ENCODE measurements around the gene ANKRD37.

ANKRD37 gene

DNA sequence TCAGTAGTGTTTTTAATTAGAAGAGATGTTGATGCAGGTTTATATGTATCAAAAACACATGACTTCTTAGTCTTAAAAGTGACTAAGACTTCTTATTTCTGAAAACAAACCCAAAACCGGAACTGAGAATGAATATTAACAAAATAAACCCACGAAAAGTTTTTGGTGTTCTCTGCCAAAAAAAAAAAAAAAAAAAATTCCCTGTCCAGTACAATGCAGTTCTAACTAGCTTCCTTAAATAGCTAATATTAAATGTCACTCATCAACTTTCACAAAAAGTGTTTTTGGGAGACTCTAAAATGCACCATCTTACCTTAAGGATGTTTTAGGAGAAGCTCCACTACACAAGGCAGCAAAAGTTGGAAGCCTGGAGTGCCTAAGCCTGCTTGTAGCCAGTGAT lies 2.0 kb downstream of the ANKRD37 start:
- H3K9me3 ChIP-seq (ENCODE audit: insufficient read depth, low read length, severe bottlenecking) = no peaks in the 10 kb centered on the region
- H3K4me1 ChIP-seq (ENCODE audit: insufficient read depth, low read length) = peaks cover 40% of the 10 kb centered on the region
- H4K20me1 ChIP-seq (ENCODE audit: insufficient read depth, low read length) = no peaks in the 10 kb centered on the region
- DNase-seq (no peak), ATAC-seq (ENCODE audit: insufficient read depth, low read depth) (no peak)
- peaks cover 13% of the 10 kb centered on the region; the same call in 1 of the 2 replicates for H3K79me2 ChIP-seq (ENCODE audit: insufficient read depth, low read length)
- TF ChIP-seq, protein P1, sequence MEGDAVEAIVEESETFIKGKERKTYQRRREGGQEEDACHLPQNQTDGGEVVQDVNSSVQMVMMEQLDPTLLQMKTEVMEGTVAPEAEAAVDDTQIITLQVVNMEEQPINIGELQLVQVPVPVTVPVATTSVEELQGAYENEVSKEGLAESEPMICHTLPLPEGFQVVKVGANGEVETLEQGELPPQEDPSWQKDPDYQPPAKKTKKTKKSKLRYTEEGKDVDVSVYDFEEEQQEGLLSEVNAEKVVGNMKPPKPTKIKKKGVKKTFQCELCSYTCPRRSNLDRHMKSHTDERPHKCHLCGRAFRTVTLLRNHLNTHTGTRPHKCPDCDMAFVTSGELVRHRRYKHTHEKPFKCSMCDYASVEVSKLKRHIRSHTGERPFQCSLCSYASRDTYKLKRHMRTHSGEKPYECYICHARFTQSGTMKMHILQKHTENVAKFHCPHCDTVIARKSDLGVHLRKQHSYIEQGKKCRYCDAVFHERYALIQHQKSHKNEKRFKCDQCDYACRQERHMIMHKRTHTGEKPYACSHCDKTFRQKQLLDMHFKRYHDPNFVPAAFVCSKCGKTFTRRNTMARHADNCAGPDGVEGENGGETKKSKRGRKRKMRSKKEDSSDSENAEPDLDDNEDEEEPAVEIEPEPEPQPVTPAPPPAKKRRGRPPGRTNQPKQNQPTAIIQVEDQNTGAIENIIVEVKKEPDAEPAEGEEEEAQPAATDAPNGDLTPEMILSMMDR (IDR thresholded peaks at IDR 0.05; ENCODE audit: borderline replicate concordance, extremely low read depth, low read length, poor library complexity, severe bottlenecking) = no peak
- TF ChIP-seq EZH2 (IDR thresholded peaks at IDR 0.05; ENCODE audit: borderline replicate concordance, low read depth, low read length, severe bottlenecking) = no peak
- no peaks in the 10 kb centered on the region for H3K27me3 ChIP-seq (ENCODE audit: insufficient read depth, low read length, poor library complexity)
- no peak overlapping the region for H3K27ac ChIP-seq (ENCODE audit: low read length)
- no peak overlapping the region for H2AFZ ChIP-seq (ENCODE audit: low read depth, low read length)
- no peak overlapping the region for H3K4me3 ChIP-seq (ENCODE audit: low read depth in 1 of 2, low read length in 2 of 2)
- H3K36me3 ChIP-seq (ENCODE audit: insufficient read depth, low read length) = peaks cover 37% of the 10 kb centered on the region
- H3K4me2 ChIP-seq (ENCODE audit: insufficient read depth, low read length) = peak overlapping the region; percentile 96; the same call in 1 of the 2 replicates
- H3K9ac ChIP-seq (ENCODE audit: low read depth, low read length) = no peak overlapping the region

DNA sequence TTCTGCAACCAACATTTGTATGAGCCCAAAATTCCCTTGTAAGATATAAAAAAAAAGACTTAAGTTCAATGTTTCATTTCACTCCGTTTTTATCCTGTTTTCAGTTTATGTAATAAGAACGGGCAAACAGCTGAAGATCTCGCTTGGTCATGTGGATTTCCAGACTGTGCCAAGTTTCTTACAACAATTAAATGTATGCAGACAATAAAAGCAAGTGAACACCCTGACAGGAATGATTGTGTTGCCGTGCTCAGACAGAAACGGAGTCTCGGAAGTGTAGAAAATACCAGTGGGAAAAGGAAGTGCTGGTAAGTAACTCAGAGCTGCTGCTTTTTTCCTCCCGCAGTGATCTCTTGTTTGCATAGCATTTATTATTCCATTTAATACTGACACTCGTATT lies 2.8 kb downstream of the ANKRD37 start:
- Histone ChIP-seq H3K27ac (ENCODE audit: low read length) (no peak overlapping the region), H3K36me3 (ENCODE audit: insufficient read depth, low read length) (peaks cover 37% of the 10 kb centered on the region), H2AFZ (ENCODE audit: low read depth, low read length) (no peak overlapping the region), H3K9ac (ENCODE audit: low read depth, low read length) (no peak overlapping the region), H3K4me3 (ENCODE audit: low read depth in 1 of 2, low read length in 2 of 2) (no peak overlapping the region), H4K20me1 (ENCODE audit: insufficient read depth, low read length) (no peaks in the 10 kb centered on the region), H3K4me1 (ENCODE audit: insufficient read depth, low read length) (peaks cover 32% of the 10 kb centered on the region), H3K79me2 (ENCODE audit: insufficient read depth, low read length) (peaks cover 11% of the 10 kb centered on the region; the same call in 1 of the 2 replicates), H3K4me2 (ENCODE audit: insufficient read depth, low read length) (no peak overlapping the region), H3K27me3 (ENCODE audit: insufficient read depth, low read length, poor library complexity) (no peaks in the 10 kb centered on the region), H3K9me3 (ENCODE audit: insufficient read depth, low read length, severe bottlenecking) (no peaks in the 10 kb centered on the region)
- TF ChIP-seq EZH2 (IDR thresholded peaks at IDR 0.05; ENCODE audit: borderline replicate concordance, low read depth, low read length, severe bottlenecking) = no peak
- TF ChIP-seq, protein P1 (IDR thresholded peaks at IDR 0.05; ENCODE audit: borderline replicate concordance, extremely low read depth, low read length, poor library complexity, severe bottlenecking) = no peak
- ATAC-seq (ENCODE audit: insufficient read depth, low read depth) = no peak
- DNase-seq = no peak

DNA sequence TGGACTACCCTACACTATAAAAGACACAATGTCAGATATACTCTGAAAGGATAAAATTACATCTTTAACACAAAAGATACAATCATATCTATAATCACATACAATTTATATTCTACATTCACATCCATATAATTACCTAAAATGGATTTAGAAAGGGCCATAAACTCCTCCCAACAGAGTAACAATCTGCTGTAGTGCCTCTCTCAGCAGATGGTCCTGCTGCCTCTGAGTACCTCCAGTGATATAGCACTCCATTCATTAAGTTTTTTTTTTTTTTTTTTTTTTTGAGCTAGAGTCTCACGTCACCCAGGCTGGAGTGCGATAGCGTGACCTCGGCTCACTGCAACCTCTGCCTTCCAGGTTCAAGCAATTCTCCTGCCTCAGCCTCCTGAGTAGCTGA lies 7.4 kb downstream of the ANKRD37 start:
- Histone ChIP-seq H3K27me3 (ENCODE audit: insufficient read depth, low read length, poor library complexity) (no peaks in the 10 kb centered on the region), H4K20me1 (ENCODE audit: insufficient read depth, low read length) (no peaks in the 10 kb centered on the region), H3K79me2 (ENCODE audit: insufficient read depth, low read length) (no peaks in the 10 kb centered on the region), H2AFZ (ENCODE audit: low read depth, low read length) (no peak overlapping the region), H3K4me2 (ENCODE audit: insufficient read depth, low read length) (no peak overlapping the region), H3K4me1 (ENCODE audit: insufficient read depth, low read length) (no peaks in the 10 kb centered on the region; the same call in 1 of the 2 replicates), H3K4me3 (ENCODE audit: low read depth in 1 of 2, low read length in 2 of 2) (no peak overlapping the region), H3K9ac (ENCODE audit: low read depth, low read length) (no peak overlapping the region), H3K36me3 (ENCODE audit: insufficient read depth, low read length) (peaks cover 51% of the 10 kb centered on the region), H3K27ac (ENCODE audit: low read length) (no peak overlapping the region), H3K9me3 (ENCODE audit: insufficient read depth, low read length, severe bottlenecking) (no peaks in the 10 kb centered on the region)
- TF ChIP-seq, protein P1 (IDR thresholded peaks at IDR 0.05; ENCODE audit: borderline replicate concordance, extremely low read depth, low read length, poor library complexity, severe bottlenecking) = no peak
- TF ChIP-seq EZH2 (IDR thresholded peaks at IDR 0.05; ENCODE audit: borderline replicate concordance, low read depth, low read length, severe bottlenecking) = no peak
- ATAC-seq (ENCODE audit: insufficient read depth, low read depth) = no peak
- DNase-seq = no peak

Measured in DND-41 (cell line).